Iris pigment epithelial cell (primary cell): ENCODE measurements around the gene QRICH1.
"Not testable (repeated sequence)": the region's sequence is repeated elsewhere in the genome, so short reads cannot be mapped to it uniquely, and the experiment has no call there.

Source experiments
- DNase-seq: peaks from one replicate; pipeline ENCODE4 v3.0.0-alpha.2; 2011; ENCODE audit warnings: low read depth

The QRICH1 gene

DNA sequence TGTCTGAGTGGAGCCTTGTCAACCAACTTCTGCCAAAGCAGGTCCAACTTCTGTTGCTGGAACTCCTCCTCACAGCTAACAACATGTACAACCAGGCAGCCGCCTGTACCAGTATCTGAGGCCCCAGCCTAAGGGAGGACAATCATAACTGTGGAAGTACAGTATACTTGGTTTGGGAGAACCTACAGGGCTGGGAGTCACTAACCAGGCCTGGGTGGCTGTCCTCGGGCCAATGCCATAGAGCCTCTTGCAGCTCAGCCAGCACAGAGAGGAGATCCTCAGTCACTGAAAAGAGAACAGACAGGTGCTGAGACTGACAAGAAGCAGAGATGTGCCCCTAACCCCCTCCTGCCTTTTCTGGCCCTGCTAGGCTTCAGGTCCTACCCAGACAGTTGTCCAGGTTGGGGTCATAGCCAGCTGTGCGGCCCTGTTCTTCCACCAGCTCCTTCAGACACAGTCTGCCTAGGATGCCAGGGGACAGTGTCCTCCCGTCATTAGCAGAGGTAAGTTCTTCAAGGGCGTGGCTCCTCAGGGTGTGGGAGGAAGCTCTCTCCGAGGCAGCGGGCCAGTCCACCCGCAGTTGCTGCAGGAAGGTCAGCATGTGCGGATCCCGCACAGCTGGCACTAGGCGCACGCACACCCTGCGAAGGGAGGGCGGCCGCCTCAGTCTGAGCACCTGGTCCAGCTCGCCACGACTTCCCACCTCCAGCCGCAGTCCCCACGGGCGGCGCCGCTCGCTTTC is 76.5 kb downstream of the QRICH1 start:
- DNase-seq, result no peak

DNA sequence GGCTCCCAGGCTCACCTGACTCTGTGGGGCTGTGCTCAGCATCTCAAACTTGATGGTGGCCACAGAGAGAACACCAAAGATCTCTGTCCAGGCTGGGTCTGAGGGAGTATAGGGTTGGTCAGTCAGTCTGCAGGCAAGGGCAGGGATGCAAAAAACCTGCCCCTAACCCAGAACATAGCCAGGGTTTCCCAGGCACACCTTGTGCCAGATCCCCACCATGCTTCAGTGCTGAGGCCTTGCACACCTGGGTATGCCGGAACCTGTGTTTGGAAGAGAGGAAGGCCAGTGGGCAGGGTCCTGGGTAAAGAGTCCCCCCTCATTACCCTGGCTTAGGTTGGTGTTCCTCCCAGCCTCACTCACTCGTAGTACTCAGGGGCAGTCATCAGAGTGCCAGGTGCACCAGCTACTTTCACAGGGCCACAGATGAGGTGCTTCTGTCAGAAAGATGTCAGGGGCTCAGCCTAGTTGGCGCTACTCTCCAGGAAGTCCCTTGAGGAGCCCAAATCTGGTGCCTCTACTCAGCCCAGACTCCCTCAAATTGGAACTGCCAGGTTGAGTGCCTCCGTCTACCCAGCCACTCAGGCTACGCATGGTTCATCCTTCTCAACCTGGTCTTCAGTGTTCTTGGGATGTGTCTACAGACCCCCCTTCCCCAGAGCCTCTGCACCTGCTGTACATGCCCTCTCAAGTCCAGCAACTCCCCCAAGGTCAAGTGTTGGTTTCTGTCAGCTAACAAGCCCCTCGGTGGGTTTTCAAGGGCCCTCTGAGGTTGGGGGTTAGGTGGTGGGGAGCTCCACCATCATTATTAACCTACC is 77.2 kb downstream of the QRICH1 start:
- no peak for DNase-seq

DNA sequence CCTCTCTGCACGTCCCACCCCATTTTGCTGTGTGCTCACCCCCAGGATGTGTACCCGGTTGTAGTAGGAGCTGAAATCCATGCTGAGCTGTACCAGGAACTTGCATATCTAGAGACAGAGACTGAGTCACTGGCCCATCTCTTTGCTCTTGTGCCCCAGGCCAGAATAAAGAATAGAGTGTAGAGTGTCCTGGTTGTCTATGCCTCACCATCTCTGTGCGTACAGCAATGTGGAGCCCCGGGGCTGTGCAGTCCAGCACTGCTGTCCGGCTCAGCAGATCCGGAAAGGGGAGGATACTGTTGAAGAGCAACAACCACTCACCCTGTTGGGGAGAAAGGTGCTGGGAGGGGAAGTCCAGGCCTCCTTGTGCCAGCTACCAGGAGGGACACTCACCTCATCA is 78.1 kb downstream of the QRICH1 start:
- DNase-seq, result no peak

DNA sequence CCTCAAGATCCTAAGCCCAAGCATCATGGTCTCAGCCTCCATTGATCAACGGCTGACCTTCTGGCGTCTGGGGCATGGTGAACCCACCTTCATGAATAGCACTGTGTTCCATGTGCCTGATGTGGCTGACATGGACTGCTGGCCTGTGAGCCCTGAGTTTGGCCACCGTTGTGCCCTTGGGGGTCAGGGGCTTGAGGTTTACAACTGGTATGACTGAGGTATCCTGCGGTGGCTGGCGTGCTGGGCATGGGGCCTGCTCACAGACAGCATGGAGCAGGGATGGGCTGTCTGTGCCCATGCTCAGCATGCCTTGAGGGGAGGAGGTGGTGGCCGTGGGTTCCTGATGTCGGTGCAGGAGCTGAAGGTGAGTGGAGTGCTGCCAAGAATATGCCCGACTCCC is 78.8 kb downstream of the QRICH1 start:
- DNase-seq, result no peak

DNA sequence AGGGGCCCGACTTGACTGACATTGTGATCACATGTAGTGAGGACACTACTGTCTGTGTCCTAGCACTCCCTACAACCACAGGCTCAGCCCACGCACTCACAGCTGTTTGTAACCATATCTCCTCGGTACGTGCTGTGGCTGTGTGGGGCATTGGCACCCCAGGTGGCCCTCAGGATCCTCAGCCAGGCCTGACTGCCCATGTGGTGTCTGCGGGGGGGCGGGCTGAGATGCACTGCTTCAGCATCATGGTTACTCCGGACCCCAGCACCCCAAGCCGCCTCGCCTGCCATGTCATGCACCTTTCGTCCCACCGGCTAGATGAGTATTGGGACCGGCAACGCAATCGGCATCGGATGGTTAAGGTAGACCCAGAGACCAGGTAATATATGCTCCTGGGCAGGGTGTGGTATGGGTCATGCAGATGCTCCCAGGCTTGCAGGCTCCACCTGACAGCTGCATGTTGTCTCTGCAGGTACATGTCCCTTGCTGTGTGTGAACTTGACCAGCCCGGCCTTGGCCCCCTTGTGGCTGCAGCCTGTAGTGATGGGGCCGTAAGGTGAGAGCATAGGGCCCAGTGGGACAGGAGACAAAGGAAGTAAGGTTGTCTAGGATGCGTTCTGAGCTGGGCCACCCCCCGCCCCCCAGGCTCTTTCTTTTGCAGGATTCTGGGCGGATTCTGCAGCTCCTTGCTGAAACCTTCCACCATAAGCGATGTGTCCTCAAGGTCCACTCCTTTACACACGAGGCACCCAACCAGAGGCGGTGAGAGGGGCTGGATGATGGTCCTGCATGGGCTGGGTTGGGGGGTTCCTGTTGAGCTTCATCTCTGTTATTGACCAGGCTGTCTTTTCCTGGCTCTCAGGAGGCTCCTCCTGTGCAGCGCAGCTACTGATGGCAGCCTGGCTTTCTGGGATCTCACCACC is 79.9 kb downstream of the QRICH1 start:
- DNase-seq, result peak; percentile 43

DNA sequence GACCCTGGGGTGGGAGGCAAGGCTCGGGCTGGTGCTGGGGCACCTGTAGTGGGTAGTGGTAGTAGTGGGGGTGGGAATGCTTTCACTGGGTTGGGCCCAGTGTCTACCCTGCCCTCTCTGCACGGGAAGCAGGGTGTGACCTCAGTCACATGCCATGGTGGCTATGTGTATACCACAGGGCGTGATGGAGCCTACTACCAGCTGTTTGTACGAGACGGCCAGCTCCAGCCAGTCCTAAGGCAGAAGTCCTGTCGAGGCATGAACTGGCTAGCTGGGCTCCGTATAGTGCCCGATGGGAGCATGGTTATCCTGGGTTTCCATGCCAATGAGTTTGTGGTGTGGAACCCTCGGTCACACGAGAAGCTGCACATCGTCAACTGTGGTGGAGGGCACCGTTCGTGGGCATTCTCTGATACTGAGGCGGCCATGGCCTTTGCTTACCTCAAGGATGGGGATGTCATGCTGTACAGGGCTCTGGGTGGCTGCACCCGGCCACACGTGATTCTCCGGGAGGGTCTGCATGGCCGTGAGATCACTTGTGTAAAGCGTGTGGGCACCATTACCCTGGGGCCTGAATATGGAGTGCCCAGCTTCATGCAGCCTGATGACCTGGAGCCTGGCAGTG is 80.6 kb downstream of the QRICH1 start:
- no peak for DNase-seq

DNA sequence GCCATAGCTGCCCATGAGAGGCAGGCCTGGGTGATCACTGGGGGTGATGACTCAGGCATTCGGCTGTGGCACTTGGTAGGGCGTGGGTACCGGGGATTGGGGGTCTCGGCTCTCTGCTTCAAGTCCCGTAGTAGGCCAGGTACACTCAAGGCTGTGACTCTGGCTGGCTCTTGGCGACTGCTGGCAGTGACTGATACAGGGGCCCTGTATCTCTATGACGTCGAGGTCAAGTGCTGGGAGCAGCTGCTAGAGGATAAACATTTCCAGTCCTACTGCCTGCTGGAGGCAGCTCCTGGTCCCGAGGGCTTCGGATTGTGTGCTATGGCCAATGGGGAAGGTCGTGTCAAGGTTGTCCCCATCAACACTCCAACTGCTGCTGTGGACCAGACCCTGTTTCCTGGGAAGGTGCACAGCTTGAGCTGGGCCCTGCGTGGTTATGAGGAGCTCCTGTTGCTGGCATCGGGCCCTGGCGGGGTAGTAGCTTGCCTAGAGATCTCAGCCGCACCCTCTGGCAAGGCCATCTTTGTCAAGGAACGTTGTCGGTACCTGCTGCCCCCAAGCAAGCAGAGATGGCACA is 81.3 kb downstream of the QRICH1 start:
- DNase-seq, result no peak

DNA sequence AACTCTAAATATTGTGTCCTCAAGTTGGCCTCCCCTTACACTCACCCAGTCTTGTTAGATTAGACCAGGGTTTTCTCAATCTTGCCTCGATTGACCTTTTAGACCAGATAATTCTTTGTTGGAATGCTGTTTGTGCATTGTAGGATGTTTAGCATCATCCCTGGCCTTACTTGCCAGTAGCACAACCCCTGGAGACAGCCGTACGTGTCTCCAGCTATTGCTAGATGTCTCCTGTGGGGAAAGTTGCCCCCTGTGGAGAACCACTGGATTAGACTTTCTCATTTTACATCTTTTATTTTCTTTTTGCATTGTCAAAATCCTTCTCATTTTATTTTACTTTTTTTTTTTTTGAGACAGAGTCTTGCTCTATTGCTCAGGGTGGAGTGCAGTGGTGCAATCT is 84.5 kb downstream of the QRICH1 start:
- no peak for DNase-seq

DNA sequence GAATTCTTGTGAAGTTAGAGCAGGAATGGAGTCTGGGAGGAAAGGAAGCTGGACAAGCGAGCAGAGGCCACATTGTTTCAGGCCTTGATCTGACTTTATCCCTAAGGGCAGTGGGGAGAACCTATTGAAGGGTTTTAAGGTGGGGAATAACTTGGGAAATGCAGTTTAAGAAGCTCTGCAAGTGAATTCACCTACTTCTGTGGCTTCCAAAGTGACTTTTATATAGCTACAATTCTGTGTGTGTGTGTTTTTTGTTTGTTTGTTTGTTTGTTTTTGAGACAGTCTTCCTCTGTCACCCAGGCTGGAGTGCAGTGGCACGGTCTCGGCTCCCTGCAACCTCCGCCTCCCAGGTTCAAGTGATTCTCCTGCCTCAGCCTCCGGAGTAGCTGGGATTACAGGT is 85.2 kb downstream of the QRICH1 start:
- DNase-seq, result not testable (repeated sequence)

DNA sequence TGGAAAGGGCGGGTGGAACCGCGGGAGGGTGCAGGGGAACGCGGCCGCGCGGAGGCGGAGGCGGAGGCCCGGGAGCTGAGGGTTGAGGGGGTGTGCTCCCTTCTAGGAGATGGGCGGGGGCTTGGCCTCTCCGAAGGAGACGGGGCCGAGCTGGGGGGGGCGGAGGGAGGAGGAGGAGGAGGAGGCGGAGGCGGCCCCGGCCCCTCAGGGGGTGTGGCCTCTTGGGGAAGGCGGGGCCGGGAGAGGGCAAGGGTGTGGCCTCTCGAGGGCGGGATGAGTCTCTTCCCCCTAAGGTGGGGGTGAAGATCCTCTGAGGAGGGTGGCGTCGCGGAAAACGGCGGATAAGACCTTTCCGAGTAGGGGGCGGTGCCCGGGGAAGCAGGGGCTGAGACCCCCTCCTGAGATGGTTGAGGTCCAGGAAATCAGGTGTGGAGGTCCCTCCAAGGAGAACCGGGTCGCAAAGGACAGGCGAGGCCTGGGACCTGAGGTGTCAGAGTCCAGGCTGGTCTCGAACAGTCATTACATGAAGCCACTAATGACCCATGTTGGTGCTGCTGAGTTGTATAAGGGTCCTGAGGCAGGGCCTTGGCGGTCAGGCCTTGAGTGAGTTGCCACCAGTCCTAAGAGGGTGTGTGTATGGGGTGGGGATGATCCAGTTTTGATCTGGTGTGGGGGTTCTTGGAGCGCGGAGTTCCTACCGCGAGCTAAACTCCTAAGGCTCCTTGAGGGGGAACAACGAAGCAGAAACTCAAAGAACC is 85.9 kb downstream of the QRICH1 start:
- peak; percentile 87 for DNase-seq

DNA sequence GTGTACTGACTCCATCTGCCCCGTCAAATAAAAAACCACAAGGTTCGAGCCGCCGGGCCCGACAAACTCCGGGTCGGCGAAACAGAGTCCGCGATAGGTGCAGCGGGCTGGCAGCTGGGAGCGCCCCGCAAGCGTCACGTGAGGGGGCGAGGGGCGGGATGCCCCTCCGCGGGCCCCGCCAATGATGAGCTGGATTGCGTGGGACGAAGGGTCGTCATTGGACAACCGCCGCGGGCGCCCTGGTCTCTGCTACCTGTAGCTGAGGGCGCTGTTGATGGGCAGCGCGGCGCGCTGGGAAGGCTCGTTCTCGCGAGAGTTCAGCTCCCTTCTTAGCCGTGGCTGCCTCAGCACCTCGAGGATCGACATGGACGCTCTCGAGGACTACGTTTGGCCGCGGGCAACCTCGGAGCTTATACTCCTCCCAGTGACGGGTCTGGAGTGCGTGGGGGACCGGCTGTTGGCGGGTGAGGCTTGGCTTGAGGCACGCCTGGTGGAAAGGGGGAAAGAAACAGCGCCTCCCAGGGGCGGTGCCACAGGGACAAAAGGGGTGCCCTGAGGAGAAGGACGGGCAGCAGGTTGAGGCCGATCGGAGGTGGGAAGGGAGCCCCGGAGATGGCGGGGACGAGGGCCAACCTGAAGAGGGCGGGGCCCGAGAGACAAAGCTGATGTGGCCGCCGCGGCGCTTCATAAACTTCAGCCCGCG is 86.7 kb downstream of the QRICH1 start, which contains the start of gene WDR6:
Gene WDR6 (plus strand): TSS at position 324 of the 703 bp plus-strand sequence. CDS start 41 bp downstream, at position 365.
- peak; percentile 98 for DNase-seq

DNA sequence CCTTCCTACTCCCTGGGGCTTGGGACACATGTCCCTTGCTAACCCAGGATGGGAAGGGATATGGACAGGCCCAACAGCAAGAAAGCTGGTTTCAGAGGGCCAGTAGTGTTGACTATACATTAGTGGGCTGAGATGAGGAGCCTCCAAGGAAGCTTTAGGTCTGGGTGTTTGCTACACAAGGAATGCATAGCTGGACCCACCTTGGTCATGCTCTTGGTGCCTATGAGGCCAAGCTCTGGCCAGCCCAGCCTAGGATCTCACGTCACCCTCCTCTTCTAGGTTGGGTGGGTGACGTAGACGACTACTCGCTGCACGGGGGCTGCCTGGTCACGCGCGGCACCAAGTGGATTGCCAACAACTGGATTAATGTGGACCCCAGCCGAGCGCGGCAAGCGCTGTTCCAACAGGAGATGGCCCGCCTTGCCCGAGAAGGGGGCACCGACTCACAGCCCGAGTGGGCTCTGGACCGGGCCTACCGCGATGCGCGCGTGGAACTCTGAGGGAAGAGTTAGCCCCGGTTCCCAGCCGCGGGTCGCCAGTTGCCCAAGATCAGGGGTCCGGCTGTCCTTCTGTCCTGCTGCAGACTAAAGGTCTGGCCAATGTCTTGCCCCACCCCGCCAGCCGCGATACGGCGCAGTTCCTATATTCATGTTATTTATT is 87.3 kb downstream of the QRICH1 start:
- peak; percentile 61 for DNase-seq

DNA sequence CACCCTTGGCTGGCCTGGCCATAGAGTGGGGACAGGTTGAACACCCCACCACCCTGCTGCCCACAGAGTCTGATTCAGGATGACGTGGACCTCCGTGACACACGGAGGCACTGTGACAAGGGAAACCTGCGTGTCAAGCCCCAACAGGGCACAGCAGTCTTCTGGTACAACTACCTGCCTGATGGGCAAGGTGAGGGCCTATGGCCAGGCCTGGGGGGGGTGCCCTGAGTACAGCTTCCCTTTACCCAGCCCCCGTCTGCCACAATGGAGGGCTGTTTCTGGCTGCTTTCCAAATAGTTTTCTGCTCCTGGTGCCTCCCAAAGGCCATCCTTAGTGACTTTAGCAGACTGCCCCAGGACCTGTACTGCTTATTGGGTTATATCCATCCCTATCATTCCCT is 87.9 kb downstream of the QRICH1 start:
- DNase-seq, result no peak

DNA sequence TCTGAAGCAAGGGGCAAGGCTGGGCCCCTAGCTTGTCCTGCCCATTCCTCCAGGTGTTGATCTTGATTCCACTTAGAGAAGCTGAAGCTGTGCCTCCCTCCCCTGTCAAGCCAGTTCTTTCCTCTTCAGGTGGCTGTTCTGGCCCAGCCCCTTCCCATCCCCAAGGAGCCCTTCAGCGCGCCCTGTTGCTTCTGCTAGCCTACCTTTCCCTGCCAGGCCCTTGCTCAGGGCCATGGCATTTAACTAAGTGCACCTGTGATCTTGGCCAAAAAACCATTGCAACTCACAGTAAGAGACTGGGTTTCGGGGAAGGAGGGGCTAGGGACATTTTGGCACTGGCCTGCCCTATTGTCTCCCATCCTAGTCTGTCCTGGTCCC is 88.6 kb downstream of the QRICH1 start:
- DNase-seq, result no peak

DNA sequence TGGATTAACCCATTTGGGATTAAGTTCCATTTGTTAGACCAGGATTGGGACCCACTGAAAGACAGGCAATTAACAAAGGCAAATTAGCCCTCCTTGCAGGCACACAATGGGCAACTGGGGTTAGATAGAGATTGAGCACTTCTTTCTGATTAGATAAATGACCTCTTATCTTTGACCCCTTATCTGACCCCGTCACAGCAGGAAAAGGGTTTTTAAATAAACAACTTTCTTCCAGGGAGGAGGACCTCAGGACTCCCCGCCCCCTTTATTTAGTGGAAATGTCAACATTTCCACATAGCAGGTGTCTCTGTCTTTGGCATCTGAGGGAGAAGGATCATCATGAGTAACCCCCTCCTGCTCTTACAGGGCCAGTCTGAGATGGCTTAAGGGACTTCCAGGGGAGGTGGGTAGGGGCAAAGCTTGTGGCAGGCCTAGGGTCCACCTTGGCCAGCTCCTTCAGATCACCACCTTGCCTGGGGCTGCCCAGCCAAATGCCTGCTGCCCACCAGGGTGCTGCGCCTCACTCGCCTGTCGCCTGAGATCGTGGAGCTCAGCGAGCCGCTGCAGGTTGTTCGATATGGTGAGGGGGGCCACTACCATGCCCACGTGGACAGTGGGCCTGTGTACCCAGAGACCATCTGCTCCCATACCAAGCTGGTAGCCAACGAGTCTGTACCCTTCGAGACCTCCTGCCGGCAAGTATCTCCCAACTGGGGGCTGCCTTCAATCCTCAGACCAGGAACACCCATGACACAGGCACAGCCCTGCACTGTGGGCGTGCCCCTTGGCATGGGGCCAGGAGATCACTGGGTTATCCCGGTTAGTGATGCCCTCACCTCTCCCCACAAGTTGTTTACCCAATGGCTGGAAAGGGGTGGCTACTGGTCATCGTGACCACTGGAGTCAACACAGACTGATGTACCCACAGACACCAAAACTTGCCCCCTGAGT is 89.2 kb downstream of the QRICH1 start:
- DNase-seq, result no peak

DNA sequence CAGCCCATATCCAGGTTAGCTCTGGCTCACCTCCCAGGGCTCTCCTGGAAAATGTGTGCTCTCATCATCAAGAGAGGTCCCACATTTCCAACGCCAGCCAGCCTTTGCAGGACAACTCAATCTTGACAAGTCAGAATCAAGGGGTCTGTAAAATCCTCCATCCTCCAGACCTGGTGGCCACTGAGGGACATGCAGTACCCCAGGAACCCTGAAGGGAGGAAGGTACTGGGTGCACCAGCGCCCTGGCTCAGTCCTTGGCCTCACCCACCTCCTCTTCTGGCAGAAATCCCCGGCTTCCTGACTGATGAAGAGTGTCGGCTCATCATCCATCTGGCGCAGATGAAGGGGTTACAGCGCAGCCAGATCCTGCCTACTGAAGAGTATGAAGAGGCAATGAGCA is 92.7 kb downstream of the QRICH1 start:
- DNase-seq, result no peak

DNA sequence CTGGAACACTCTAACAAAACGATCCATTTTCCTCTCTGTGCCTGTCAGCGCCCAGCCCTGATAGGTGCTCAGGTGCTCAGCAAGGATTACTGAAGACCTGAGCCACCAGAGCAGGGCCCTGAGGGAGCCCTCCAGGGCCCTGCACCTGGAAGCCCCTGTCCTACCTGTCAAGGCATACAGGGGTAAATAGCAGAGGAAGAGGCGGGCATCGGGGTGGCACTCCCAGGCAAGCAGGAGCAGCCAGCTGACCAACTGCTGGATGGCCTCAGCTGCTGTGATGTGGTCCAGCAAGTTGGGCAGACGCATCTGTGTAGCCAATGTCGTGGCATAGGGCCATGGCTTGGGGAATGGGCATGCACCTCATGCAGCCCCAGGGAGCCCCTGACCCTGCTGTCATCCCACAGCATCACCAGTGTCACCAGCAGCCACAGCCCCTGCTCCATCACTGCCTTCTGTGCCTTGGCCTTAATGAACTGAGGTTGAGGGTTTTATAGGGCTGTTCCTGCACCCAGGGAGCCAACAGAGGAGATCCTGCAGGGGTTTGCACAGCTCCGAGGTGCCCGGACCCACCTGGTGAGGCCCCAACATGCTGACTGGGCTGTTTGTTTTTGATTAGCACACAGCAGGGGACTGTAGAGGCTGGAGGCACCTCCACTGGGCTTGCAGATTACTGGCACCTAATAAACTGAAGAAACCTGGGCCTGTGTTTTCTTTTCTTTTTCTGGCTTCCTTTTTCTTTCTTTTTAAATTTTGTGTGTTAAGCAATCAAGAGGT is 94.6 kb downstream of the QRICH1 start:
- DNase-seq, result no peak
